Type B pancreatic cell (in vitro differentiated cells): Measurements from ENCODE around the gene ADAP2. TPM values are rescaled to one million over a fixed set of nuclear protein-coding genes. Genes with fewer than 3 reads are reported as not detected.
A peak's percentile ranks its signal among the peaks of the same experiment; 100 is the strongest.

Source experiments
- DNase-seq: peaks from one replicate; pipeline ENCODE4 v3.0.0; 2021; ENCODE audit warnings: mixed read lengths; ENCODE audit not compliant: unreplicated experiment; ENCODE audit errors: extremely low spot score
- H3K27ac Mint-ChIP-seq: 2 replicates; pipeline ENCODE4 v1.8.0; 2021; ENCODE audit warnings: mild to moderate bottlenecking, mixed read lengths
- H3K27me3 Mint-ChIP-seq: 2 replicates; pipeline ENCODE4 v1.8.0; 2021; ENCODE audit warnings: mixed read lengths
- H3K36me3 Mint-ChIP-seq: 2 replicates; pipeline ENCODE4 v1.8.0; 2021; ENCODE audit warnings: mixed read lengths
- H3K4me1 Mint-ChIP-seq: one replicate; pipeline ENCODE4 v1.8.0; 2021; ENCODE audit warnings: mixed read lengths; ENCODE audit not compliant: unreplicated experiment
- H3K4me3 Mint-ChIP-seq: 2 replicates; pipeline ENCODE4 v1.8.0; 2021; ENCODE audit warnings: mild to moderate bottlenecking, mixed read lengths
- H3K9me3 Mint-ChIP-seq: 2 replicates; pipeline ENCODE4 v1.8.0; 2021; ENCODE audit warnings: mixed read lengths
- CTCF ChIP-seq: fragments of 200-600 bp; sonication (generic); conservative IDR thresholded peaks from 2 replicates; pipeline ENCODE4 v1.5.0; 2021; ENCODE audit warnings: antibody characterized with exemption, mild to moderate bottlenecking
- long read RNA-seq: library from polyadenylated mRNA; unstranded; transcript quantifications from one replicate; pipeline ENCODE4 v2.0.0, GENCODE V29; 2020
- total RNA-seq: library from RNA; stranded (reverse); gene quantifications from 2 replicates; pipeline ENCODE4 v1.2.1, GENCODE V29; 2021; ENCODE audit warnings: low replicate concordance

ADAP2 gene
- total RNA-seq: 1.4 and 2.6 TPM in 2 replicates
- long read RNA-seq, partial matches to known transcripts: 1 of 5 reads
- long read RNA-seq, other reads (novel, unspliced or antisense): 3 of 5 reads

- no peak for DNase-seq
- H3K9me3 Mint-ChIP-seq: no peaks in the 10 kb centered on the region
- no peak for TF ChIP-seq CTCF
- H3K4me1 Mint-ChIP-seq: peaks cover 13% of the 10 kb centered on the region
- peaks cover 74% of the 10 kb centered on the region for H3K27me3 Mint-ChIP-seq
- peak within 1 kb of the TSS; percentile 87 for H3K4me3 Mint-ChIP-seq
- H3K27ac Mint-ChIP-seq: no peak within 1 kb of the TSS
- no peaks in the 10 kb centered on the region for H3K36me3 Mint-ChIP-seq
These were observed at the start of gene ADAP2 for GRCh38 chr17:30921544-30922196. ADAP2 (plus strand) TSS chr17:30921945; CDS start chr17:30922015, 70 bp downstream.

GRCh38 chr17:30886187-30886586, 35.6 kb upstream of the ADAP2 start:
- H3K27me3 Mint-ChIP-seq: no peaks in the 10 kb centered on the region
- H3K4me1 Mint-ChIP-seq: no peaks in the 10 kb centered on the region
- H3K4me3 Mint-ChIP-seq: no peak overlapping the region
- no peak for DNase-seq
- TF ChIP-seq CTCF: no peak
- H3K9me3 Mint-ChIP-seq: no peaks in the 10 kb centered on the region
- H3K27ac Mint-ChIP-seq: no peak overlapping the region
- no peaks in the 10 kb centered on the region for H3K36me3 Mint-ChIP-seq

- Mint-ChIP-seq H3K27ac (no peak overlapping the region), H3K4me1 (no peaks in the 10 kb centered on the region), H3K4me3 (no peak overlapping the region), H3K9me3 (no peaks in the 10 kb centered on the region), H3K36me3 (peaks cover 8% of the 10 kb centered on the region), H3K27me3 (no peaks in the 10 kb centered on the region)
- no peak for TF ChIP-seq CTCF
- no peak for DNase-seq
These were observed 27.5 kb upstream of the ADAP2 start for GRCh38 chr17:30894236-30894635.

GRCh38 chr17:30897311-30897710, 24.4 kb upstream of the ADAP2 start:
- H3K27ac Mint-ChIP-seq: no peak overlapping the region
- TF ChIP-seq CTCF: no peak
- DNase-seq: no peak
- no peak overlapping the region for H3K4me3 Mint-ChIP-seq
- H3K4me1 Mint-ChIP-seq: no peaks in the 10 kb centered on the region
- H3K36me3 Mint-ChIP-seq: peaks cover 10% of the 10 kb centered on the region
- no peaks in the 10 kb centered on the region for H3K9me3 Mint-ChIP-seq
- H3K27me3 Mint-ChIP-seq: no peaks in the 10 kb centered on the region

- no peaks in the 10 kb centered on the region for H3K27me3 Mint-ChIP-seq
- H3K9me3 Mint-ChIP-seq: no peaks in the 10 kb centered on the region
- peaks cover 8% of the 10 kb centered on the region for H3K36me3 Mint-ChIP-seq
- peak overlapping the region; percentile 88 for H3K27ac Mint-ChIP-seq
- H3K4me1 Mint-ChIP-seq: peaks cover 15% of the 10 kb centered on the region
- TF ChIP-seq CTCF: no peak
- no peak for DNase-seq
- H3K4me3 Mint-ChIP-seq: peak overlapping the region; percentile 98
These were observed 16.0 kb upstream of the ADAP2 start for GRCh38 chr17:30905742-30906100.
